HG03103 (cell line): Measurements from ENCODE around the gene RDH14.

Experiments used
- ATAC-seq: cut with Tn5 transposase; IDR thresholded peaks from one replicate; pipeline ENCODE4 v1.9.1; 2021; ENCODE audit warnings: low read depth; ENCODE audit not compliant: unreplicated experiment

Gene RDH14

DNA sequence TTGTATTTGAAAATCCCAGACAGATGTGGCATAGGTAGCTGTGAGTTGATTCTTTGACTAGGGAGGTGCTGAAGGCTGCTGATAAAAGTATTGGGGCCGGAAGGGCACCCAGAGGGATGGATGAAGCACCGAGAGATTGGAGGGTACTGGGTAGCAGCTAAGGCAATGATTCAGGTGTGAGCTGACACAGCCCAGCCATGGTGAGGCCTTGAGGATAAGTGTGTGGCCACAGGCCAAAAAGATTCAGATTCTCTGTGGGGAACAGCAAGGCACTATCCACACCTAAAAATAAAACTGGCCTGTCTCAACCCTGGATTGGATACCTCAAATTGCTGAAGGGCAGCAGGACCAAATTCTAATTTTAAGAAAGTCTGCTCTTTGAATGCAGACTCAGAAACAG lies 35.2 kb downstream of the RDH14 start:
- ATAC-seq = no peak

DNA sequence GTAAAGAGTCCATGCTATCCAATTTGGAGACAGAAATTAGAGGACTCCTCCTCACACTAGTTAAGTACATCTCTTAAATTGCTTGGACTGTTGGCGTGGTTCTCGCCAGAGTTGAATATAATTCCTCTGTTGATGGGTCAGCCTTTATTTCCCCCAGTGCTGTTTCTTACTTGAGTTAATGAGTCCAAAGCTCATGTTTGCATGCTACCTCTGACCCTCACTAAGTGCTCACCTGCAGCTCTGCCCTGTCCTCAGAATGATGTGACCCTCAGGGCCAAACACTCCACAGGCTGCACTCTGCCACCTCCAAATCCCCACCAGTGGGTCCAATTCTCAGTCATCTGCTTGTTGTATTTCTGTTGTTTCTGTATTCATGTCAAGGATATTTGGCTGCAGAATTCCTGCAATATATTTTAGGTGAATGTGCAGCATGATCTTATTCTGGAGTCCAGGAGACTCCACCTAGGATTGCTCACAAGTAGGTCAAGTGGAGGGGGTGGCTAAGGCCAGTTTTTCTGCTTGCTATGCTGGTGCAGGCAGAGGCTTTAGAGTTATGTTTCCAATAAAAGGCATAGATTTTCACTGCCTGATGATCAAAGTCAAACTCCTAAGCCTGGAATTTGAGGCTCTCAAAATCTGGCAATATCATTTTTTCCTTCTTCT lies 37.8 kb downstream of the RDH14 start:
- no peak for ATAC-seq

DNA sequence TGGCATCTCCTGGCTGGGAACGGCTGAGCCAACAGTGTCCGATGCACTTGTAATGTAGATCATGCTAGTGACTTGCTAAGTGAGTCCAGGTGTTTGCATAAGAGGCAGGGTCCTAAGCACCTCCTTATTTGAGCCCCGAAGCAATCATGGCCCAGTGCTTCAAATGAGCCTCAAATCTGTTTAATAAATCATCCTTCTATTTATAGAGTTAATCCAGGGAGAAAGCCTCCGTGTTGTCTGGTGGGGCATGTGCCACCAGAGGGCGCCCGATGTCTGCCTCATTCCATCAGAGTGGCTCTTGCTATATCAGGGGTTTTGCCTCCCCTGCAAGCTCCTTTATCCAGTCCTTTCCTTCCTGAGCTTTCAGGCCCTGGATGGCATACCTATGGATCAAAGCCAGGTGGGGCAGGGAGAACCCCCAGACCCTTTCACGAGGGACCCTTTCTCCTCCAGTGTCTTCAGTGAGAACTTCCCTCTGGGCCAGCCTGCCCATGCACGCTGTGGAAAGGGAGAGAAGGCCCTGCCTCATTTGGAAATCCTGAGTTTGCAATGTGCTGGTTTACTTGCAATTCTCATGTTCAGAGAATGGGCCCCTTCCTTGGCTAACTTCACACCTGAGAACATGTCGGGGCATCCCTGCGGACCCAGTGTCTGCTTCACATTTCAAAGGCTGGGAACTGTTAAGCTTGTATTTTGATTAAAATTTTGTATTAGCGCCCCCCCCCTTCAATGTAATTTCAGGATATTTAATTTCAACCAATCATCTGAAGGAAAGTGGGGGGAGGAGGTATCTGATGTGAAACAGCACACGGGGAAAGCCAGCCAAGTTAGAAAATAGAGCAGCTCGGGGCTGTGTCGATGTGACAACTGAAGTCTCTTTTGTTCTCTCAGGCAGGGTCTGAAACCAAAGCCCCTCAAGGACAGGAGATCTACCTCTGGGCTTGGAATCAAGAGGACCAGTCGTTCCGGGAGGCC lies 39.7 kb downstream of the RDH14 start:
- ATAC-seq = peak; percentile 76

DNA sequence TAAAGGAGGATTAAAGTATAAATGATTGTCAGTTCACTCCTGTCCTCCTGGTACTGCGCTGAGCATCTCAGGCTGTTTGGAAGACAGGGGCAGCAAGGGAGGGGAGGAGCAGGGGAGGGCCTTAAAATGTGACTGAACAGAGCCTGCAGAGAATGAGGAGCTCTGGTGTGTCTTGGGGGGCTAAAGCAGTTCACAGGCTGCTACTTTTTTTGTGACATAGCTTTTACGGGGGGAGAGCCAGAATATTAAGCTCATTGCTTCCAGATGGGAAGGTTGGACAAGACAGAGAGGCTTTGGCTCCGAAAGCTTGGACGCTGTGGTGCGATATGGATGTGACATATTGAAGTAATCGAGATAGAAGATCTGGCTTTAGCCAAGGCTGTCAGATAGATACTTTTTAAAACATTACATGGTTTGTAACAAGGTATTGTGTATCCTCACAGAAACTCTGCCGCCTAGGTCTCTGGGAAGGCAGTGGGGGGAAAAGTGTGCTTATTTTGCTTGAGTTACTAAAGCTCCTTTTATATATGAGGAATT lies 40.5 kb downstream of the RDH14 start:
- no peak for ATAC-seq

- ATAC-seq = no peak
Observed at GRCh38 chr2:18518116-18519111, 42.0 kb downstream of the RDH14 start.

DNA sequence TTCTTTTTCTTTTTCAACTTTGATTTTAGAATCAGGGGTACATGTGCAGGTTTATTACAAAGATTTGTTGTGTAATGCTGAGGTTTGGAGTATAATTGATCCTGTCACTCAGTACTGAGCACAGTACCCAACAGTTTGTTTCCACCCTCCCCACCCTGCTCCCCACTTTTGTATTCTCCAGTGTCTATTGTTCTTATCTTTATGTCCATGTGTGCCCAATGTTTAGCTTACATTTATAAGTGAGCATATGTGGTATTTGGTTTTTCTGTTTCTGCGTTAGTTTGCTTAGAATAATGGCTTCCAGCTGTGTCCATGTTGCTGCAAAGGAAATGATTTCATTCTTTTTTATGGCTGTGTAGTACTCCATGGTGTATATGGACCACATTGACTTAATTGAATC lies 43.1 kb downstream of the RDH14 start:
- no peak for ATAC-seq

- ATAC-seq = no peak
Observed at GRCh38 chr2:18516112-18516511, 44.3 kb downstream of the RDH14 start.

- ATAC-seq = no peak
Observed at GRCh38 chr2:18514526-18515461, 45.7 kb downstream of the RDH14 start.

- ATAC-seq = no peak
Observed at GRCh38 chr2:18510775-18511174, 49.7 kb downstream of the RDH14 start.

DNA sequence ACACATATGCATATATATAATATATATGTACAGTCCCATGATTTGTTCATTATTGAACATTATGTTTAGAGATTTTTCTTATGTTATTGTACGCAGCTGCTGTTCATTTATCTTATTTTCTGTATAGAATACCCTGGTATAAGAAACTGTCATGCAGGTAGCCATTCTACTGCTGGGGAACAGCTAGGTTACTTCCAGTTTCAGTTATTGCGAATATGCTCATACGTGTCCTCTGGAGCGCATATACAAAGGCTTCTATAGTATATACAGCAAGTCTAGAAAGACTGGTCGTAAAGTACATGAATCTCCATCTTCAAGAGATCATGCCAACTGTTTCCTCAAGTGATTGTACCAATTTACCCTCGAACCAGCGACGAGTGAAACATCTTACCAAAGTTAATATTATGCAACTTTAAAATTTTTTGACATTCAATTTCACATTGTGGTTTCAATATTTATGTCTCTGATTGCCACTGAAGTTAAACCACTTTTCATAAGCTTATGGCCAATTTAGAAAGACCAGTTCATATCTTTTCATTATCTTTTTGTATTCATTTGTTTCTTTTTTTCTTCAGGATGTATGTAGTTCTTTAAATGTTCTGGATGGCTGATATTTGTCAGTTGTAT lies 53.5 kb downstream of the RDH14 start:
- no peak for ATAC-seq

- no peak for ATAC-seq
Observed at GRCh38 chr2:18505703-18506341, 54.6 kb downstream of the RDH14 start.
